GM18867 (cell line): ENCODE measurements around the gene THSD7B.

ENCODE experiments used
- ATAC-seq: cut with Tn5 transposase; IDR thresholded peaks from one replicate; pipeline ENCODE4 v1.9.1; 2021; ENCODE audit warnings: mild to moderate bottlenecking, moderate library complexity; ENCODE audit not compliant: unreplicated experiment

Gene THSD7B

DNA sequence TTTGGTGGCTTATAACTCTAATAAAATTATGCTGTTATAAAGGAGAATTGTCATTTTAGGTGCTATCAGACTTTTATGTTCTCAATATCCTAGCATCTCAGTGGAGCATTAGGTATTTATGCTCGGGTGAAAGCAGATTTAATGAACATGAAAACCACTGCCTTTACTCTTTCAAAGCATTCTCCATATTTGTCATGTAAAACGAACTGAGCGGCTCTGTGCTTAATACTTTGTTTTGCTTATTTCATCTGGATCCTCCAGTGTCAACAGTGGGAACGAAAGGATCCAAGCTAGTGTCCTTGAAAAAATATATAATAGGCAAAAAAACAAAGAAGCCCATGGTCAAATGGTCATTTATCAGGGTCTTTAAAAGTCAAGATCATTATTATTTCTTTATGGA is 53.5 kb downstream of the THSD7B start:
- no peak for ATAC-seq

DNA sequence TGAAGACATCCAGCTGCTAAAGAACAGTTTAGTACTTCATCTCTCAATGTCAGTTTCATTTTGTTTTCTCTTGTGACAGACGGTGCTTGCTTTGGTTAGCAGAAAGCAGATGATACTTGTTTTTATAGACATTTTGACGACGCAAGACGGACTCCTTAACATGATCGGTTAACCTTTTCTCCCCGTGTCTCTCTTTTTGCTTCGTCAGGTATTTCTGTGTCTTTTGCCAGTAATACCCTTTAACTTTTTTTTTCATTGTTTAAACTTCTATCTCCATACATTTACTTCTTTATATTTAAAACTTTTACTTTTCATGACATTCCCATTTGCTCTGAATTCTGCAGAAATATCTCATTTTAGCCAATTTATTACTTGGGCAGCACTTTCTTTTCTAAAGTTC is 57.9 kb downstream of the THSD7B start:
- ATAC-seq = no peak

DNA sequence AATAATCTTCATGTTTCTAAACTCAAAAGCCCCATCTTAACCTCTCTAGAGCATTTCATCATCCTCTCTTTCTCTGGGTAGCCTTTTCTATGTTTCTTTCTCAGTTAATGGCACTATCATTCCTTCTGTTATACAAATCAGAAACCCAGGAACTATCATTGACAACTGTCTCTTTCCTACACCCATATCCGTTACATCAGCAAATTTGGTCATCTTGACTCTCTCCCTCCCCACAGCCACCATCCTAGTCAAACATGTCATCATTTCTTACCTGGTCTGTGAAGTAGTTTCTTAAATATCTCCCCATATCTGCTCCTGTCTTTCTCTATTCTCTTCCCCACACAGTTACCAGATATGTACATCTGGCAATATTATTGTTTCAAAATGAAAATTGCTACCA is 62.8 kb downstream of the THSD7B start:
- ATAC-seq = no peak

DNA sequence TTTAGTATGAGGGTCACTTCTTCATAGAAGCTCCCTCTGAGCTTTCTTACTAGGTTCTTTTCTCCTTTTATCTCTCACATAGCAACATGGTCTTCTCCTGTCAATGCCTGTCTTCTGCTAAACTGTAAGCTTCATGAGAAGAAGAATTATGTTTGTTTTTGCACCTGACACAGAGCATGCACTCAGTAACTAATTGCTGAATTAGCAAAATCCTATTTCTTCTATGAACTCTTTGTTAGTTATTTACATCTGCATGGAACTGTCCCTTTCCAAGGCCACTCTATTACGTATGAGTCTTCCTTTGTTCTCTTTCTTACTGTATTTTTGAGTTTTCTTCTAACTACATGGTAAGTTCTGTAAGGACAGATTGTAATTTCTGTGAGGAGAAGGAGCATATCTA is 63.4 kb downstream of the THSD7B start:
- ATAC-seq = no peak

DNA sequence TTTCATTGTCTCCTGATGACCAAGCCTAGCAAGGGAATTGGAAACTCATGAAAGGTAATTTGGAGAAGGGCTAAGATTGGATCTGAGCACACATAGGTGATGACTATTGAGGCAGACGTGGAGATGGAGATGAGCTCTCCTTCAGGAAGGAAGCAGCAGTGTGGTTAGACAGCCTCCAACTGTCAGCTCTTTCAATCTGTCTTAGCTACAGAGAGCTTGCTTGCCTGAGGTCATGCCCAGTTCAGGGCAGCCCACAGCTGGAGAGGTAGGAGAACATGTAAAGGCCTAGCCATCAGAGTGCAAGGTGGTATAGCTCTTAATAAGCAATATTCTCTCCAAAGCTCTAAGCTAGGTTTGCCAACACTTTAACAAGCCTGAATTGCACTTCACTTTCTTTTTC is 79.2 kb downstream of the THSD7B start:
- no peak for ATAC-seq

DNA sequence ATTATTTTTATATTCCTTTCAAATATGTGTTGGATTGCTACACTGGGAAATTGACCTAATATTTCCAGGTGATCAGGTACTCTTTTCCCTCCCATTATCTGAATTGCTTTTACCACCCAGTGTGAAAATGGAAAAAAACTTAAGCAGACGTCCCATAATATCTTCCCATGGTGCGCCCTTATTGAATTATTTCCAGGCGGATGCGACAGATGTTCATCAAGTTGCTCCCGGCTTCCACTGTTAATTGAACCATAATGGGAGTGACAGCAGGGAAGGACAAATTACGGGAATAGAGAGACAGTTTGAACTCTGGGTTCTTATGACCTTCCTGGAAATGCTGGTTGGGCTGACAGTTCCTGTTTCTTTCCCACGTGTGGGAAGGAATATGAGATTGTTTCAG is 93.3 kb downstream of the THSD7B start:
- ATAC-seq = no peak

DNA sequence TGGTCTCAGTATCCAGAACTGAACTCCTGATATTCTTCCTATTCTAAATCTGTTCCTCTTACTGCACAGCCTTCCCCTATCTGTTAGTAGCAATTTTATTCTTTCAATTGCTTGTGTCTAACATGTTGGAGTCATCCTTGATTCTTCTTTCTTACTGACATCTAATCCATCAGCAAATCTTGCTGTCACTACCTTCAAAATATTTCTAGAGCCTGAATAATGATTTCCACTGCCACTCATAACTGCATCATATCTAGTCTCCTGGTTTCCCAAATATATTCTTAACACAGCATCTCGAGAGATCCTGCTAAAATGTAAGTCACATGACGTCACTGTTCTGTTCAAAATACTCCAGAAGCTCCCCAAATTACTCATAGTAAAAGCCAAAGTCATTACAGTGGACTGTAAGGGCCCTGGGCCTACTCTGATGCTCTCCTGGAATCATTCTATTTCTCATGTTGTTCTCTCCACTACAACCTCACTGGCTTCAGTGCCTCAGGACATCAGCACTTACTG is 95.2 kb downstream of the THSD7B start:
- no peak for ATAC-seq

DNA sequence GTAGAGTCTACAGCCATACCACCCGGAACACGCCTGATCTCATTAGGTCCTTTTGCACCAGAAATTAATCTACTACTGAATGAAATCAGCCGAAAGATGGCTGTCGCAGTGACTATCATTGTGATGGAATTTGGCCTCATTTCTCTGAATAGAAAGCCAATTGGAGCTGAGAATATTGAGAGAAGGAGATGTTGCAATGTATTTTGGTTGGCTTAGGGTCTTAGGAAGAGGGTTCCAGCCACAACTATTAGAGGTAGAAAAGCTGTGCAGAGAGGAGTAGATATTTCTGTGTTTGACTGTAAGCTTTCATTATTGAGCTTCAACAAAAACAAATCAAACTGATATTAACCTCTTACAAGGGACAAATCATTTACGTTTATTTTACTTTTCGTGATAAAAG is 98.1 kb downstream of the THSD7B start:
- ATAC-seq = no peak

DNA sequence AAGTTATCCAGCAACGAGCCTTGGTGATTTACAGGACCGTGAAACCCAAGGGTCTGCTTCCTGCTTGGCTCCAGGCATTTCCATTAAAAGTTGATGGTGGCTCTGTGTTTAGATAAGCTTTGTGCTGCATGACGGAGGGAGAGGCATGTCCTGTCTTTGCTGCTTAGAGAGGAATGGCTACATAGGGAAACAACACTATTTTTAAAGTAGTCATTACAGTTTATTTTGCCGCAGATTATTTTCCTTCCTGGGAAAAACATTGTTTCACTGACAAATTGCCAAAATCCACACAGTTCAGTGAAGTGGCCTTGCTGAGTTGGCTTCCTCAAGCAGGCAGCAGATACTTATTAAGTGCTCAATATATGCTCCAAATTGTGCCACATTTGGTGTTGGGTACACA is 98.5 kb downstream of the THSD7B start:
- ATAC-seq = no peak

DNA sequence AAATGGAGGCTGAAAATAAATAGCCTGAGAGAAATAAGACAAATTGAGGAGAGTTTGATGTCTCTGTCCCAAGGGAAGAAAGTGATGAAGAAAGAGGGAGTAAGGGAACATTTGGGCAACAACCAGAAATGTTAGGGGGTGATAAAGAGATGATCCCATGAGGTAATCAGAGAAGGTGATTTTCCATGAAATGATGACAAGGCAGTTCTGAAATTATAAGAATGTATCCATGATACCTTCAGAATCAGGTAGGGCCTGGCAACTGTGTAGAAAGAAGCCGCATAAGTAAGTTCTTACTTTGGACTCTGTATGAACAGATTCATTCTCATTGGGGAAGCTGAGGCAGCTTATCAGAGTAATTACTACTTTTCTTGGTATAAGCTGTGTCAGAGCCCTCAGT is 106.1 kb downstream of the THSD7B start:
- ATAC-seq = no peak

DNA sequence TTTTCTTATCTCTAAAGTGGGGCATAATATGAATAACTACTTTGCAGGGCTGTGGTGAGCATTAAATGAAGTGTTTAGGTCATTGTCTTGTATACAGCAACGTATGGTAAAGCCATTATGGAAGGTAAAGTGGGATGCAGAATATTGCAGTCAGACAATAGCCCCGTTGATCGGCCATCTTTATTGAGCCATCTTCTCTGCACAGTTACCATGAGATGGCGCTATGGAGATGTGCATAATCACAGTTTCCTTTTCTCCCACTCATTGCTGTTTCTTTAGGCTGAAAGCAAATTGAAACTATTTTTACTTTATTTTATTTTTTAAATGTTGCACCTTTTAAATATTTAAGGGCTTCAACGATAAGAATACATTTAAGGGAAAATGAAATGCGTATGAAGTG is 108.9 kb downstream of the THSD7B start:
- ATAC-seq = peak; percentile 65

DNA sequence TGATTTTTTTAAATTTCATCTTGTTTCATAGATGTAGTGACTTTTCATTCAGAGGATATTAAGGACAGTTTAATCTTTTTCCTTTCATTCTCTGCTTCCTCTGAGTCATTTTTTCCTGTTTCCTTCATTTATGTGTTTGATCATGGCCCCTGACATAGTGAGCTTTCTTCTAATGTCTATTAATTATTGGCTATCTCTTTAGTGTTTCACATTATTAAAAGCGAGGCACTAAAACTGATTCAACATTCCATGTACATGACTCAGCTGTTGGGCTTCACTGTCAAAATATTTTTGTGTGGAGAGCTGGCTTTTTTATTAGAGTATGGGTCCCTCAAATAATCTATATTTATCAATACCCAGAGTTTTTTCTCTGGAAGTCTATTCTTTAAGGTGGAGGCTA is 125.8 kb downstream of the THSD7B start:
- no peak for ATAC-seq

DNA sequence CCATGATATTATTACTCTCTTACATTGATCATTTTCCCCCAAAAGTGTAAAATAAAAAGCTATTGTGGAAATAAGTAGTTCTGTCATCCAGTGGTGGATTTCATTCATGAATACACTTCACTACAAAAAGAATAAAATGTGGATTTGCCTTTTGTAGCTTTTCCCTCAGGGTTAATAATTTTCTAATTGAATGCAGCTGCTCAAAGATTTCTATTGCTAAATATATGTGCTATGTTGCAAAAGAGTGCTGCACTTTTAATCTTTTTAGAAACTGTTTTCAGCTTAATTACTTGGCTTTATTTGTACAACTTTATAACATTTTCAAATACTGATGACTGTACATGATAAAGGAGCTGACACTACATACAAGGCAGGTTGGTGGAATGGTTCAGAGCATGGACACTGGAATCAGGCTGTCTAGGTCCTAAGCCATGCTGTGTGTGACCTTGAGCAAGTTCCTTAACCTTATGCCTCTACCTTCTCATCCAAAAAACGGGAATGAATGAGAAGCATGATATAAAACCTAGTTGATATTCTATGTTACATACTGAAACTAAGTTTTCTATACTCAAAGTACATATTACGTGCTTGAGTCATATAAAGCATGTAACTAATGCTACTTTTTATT is 128.8 kb downstream of the THSD7B start:
- no peak for ATAC-seq

DNA sequence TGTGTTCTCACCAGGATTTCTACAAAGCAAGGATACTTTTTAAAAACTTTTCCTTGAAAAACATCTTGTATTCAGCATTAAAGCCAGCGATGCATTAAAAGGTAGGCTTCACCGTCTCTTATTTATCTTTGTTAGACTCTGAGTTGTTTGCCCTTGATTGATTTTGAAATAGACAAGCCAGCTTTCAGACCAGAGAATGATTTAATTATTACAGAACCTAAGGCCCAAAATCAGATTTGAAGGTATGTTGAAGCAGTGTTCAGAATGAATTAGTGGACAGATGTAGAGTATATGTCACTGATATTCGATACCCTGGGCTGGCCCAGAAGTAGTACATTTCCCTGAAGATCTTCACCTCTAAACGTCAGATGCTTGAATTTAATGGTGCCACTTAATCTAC is 136.4 kb downstream of the THSD7B start:
- no peak for ATAC-seq

DNA sequence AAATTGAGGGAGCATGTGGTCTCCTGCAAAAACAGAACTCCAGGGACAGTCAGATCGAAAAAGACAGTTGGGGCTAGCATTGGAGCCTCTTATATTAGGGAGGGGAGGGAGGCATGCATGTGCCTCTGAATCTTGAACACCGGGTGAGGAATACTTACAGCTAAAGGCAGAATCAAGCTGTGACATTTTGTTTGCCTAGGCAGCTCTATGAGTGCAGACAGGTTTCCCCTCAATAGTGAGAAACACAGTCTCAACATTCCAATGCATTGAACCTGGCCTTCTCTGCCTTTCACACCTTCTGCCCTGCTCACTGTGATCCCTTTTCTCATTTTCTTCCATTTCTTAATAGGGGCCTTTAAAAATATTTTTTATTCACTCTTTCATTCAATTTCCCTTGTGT is 140.4 kb downstream of the THSD7B start:
- no peak for ATAC-seq

DNA sequence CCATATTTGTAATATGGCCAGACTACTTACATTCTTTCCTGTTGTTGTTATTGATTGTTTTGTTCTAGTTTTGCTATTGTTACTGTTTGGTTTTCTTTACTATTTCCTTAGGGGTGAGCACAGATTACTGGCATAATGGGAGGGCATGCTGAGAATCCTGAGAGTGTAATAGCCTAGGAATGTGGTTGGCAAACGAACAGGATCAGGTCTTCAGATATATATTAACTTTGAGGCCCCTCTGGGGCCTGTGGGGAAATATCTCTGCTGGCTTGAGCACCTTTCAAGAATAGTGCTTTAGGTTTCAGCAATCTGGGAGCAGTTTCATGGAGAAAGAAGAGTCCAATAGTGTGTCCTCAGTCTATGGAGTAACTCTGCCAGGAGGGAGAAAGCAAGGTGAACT is 144.4 kb downstream of the THSD7B start:
- no peak for ATAC-seq

DNA sequence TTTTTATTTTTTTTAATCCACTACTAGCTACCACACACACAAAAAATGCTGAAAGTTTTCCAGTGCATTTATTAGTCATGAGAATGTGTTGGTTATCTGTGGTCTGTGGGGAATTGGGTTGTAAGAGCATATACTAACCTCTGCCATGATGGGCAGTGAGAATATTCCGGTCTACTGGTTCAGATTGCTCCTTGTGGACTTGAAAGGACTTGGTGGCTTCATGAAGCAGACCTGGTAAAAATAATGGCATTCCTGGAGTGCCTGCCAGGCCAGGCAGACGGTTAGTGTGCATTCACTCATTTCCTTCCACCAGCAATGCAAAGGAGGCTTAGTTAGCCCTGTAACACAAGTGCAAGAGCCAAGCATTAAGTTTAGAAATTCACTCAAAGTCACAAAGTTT is 150.8 kb downstream of the THSD7B start:
- no peak for ATAC-seq

DNA sequence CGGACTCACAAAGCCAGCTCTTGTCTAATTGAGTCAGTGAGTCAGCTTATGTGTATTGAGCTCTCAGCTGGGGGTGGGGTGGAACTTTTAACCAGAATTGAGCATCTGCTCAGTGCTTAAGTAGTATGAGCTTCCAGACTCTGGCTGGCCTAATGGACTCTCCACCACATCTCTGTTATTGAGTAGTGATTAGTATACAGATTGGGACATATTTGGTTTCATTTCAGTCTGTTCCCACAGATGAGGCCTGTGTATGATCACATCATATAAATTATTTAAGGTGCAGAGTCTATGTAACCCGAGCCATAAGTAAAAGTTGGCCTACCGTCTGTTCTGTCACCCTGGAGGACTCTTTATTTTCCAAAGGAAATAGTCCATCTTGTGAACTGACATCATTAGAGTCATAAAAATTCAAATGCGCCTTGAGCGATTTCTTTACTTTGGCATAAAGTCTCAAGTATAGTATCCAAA is 152.1 kb downstream of the THSD7B start:
- no peak for ATAC-seq

DNA sequence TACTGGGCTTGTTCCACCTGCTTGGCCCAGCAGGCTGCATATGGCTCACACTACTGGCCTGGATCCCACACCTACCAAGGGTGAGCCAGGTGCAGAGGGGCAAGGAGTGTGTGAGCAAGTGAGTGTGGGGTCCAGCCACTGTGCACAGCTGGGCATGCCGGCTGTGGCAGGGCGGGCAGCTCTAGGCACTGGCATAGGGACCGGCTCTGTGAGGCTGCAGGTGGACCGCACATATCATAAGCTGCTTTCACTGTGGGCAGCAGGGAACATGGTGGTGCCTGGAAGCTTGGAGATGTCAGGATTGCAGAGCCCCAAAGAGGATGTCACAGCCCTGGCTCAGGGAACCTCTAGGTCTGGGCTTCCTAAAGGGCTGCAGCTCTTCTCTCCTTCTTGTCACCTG is 154.3 kb downstream of the THSD7B start:
- ATAC-seq = no peak

DNA sequence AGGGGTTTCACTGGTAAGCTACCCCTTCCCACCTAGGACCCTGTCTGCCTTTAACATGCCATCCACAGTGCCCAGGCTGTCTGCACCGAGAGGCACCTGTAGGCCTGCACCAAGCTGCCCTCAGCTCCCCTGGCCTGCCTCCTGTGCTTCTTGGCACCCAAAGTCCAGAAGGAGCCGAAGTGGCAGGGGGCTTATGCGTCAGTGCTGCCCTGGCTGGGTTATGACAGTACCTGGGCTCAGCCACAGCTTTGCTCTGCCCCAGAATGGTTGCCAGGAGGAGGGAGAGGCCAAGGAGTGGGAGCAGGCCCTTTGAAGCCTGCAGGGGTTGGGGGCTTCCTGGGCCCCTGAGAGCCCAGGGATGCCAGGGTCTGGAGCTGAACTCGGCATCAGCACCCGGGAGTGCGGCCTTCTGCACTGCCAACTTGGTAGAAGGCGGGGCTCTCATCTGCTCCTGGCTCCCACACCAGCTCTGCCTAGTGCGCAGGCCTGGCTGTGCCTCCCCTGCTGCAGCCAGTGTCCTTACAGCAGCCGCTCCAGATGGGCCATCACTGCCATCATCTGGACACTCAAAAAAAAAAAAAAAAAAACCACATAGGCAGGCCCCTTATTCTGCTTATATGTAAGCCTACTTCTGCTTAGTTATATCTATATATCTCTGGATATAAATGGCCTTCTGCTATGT is 155.4 kb downstream of the THSD7B start:
- ATAC-seq = no peak

DNA sequence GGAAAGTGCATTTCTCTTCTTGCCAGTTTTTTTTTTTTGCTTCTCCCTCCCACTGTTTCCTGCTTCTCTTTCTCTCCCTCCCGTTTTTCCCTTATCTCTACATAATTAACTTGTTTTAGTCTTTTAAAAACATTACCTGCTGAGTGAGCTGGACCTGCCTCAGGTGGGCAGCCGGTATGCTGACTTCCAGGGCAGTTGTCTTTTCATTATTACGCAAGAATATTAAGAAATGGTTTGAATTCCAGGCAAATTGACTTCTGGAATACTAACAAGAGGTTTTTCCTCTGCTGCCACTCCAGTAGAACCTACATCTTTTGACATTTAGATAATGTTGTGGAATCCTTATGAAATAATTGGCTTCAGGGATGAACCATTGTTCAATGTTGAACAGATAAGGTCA is 161.8 kb downstream of the THSD7B start:
- no peak for ATAC-seq

DNA sequence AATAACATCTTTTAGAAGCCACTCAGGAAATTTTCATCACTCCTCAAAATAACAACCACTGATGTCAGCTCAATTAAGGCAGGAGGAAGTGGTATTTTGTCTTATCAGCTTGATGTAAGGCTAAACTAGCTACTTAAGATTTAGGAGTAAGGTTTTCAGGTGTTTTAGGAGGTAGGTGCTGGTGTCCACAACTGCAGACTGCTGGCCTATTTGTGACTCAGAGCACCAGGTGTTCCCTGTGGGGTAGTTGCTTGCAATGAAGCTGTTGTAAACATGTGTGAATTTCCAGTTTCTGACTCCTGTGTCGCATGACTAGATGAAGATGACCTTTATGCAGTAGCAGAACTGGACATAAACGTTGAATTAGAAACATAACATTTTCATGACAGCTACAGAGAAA is 164.2 kb downstream of the THSD7B start:
- ATAC-seq = no peak

DNA sequence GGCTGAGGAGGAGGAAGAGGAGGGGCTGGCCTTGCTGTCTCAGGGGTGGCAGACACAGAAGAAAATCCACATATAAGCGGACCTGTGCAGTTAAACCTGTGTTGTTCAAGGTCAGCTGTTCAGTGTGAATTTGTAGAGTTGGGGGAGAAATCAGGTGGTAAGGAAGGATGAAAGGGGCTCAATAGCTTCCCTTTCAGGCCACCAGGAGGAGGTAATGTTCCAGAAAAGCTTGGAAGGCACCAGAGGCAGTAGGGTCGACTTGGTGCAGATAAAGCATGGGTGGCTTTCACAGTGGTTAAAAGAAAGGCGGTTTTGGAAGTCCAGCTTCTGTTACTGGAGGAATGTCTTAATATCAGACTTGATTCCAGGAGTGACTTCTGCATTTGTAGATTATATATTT is 167.4 kb downstream of the THSD7B start:
- ATAC-seq = peak; percentile 76
